Measurements from ENCODE around the gene CROCC.

CROCC gene

DNA sequence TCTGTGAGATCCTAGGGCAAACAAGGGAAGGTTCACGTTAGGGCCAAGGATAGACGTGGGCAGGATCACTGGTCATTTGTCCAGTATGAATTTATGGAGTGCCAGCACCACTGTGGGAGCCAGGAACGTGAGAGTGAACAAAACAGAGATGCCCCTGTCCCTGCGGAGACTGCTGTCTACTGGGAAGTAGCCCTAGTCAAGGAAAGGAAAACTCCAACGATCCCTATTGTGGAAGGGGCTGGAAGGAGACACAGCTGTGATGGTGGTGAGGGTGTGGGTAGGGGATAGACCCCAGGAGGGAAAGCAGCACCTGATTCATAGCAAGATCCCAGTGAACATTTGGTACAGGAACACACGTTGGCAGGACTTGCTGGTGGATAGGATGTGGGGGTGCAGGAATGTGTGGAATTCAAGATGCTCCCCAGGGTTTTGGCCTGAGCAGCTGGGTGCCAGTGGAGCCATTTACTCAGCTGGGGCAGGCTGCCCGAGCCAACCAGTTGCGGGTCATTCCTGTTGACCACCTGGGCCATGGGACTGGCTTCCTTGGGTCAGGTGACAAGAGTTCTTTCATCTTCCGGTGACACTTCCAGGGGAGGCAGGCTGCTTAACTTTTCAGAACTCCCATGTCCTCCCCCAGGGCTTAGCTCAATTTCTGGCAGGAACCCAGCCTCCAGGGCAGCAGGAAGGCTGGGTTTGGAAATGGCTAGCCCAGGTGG lies 91.2 kb downstream of the CROCC start:
- DNase-seq (ENCODE audit: low spot score in 2 of 2) (no peak), ATAC-seq (replicated peaks; ENCODE audit: extremely low read depth, poor library complexity, severe bottlenecking) (no peak)
- no peak overlapping the region for H3K4me3 Mint-ChIP-seq
- H3K27me3 Mint-ChIP-seq = no peaks in the 10 kb centered on the region
- H3K9me3 Mint-ChIP-seq = no peaks in the 10 kb centered on the region
- H3K36me3 Mint-ChIP-seq (ENCODE audit: insufficient read depth) = peaks cover 9% of the 10 kb centered on the region
- peaks cover 16% of the 10 kb centered on the region for H3K4me1 Mint-ChIP-seq
- H3K27ac Mint-ChIP-seq (ENCODE audit: low read depth) = no peak overlapping the region

DNA sequence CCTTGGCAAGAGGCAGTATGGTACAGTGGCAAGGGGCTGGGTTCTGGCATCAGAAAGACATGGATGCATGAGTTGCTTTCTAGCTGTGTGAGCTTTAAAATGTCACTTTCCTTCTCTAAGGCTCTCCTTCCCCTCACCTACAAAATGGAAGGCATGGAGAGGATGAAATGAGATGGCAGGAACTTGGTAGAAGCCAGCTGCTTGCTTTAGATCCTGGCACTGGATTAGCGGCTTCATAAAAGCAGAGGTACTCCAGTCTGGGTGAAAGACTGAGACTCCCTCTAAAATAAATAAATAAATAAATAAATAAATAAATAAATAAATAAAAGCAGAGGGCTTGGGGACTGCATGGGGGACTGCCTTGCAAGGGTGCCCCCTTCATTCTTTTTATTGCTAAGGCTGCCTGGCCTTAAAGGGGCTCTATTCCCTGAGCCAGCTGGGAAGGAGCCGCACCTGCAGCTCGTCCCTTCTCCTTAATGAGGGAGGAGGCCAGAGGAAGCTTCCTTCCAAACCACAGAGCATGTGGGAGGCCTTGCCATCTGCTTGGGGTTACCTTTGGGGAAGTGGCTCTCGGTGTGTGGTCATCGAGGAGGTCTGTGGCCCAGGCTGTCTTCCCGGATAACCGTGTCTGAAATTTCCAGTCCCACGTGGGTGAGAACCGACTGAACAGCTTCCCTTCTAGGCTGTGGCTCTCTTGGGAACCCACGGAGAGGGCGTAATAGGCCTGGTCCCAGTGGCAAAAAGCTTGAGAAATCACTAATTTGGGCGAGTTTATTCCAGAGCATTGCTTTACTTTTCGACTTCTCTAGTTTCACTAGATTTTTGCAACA lies 92.0 kb downstream of the CROCC start:
- Mint-ChIP-seq H3K9me3 (no peaks in the 10 kb centered on the region), H3K36me3 (ENCODE audit: insufficient read depth) (peaks cover 13% of the 10 kb centered on the region), H3K27me3 (no peaks in the 10 kb centered on the region), H3K27ac (ENCODE audit: low read depth) (no peak overlapping the region), H3K4me3 (no peak overlapping the region), H3K4me1 (peaks cover 16% of the 10 kb centered on the region)
- no peak for ATAC-seq (replicated peaks; ENCODE audit: extremely low read depth, poor library complexity, severe bottlenecking)
- DNase-seq (ENCODE audit: low spot score in 2 of 2) = no peak

GRCh38 chr1:17014671-17015567 lies 93.2 kb downstream of the CROCC start:
- ATAC-seq (replicated peaks; ENCODE audit: extremely low read depth, poor library complexity, severe bottlenecking) (no peak), DNase-seq (ENCODE audit: low spot score in 2 of 2) (no peak)
- Mint-ChIP-seq H3K4me1 (peaks cover 24% of the 10 kb centered on the region), H3K27ac (ENCODE audit: low read depth) (no peak overlapping the region), H3K9me3 (no peaks in the 10 kb centered on the region), H3K27me3 (no peaks in the 10 kb centered on the region), H3K4me3 (no peak overlapping the region), H3K36me3 (ENCODE audit: insufficient read depth) (peaks cover 22% of the 10 kb centered on the region)

- ATAC-seq (replicated peaks; ENCODE audit: extremely low read depth, poor library complexity, severe bottlenecking) = no peak
- Mint-ChIP-seq H3K27me3 (no peaks in the 10 kb centered on the region), H3K36me3 (ENCODE audit: insufficient read depth) (peaks cover 32% of the 10 kb centered on the region), H3K9me3 (no peaks in the 10 kb centered on the region), H3K27ac (ENCODE audit: low read depth) (no peak overlapping the region), H3K4me1 (peaks cover 13% of the 10 kb centered on the region), H3K4me3 (no peak overlapping the region)
- DNase-seq (ENCODE audit: low spot score in 2 of 2) = no peak
Measured at GRCh38 chr1:17016317-17016661, 94.6 kb downstream of the CROCC start.

DNA sequence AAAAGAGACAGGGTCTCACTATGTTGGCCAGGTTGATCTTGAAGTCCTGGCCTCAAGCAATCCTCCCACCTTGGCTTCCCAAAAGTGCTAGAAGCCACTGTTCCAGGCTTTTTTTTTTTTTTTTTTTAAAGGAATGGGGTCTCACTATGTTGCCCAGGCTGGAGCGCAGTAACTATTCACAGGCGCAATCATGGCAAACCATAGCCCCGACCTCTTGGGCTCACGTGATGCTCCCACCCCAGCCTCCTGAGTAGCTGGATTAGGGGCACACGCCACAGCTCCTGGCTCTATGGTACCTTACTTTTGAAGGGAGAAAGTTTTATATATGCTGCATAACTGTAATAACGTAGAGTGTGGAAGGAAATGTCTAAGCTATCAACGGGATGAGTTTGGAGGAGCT lies 95.7 kb downstream of the CROCC start:
- Mint-ChIP-seq H3K36me3 (ENCODE audit: insufficient read depth) (peaks cover 38% of the 10 kb centered on the region), H3K27ac (ENCODE audit: low read depth) (no peak overlapping the region), H3K4me3 (no peak overlapping the region), H3K27me3 (no peaks in the 10 kb centered on the region), H3K9me3 (no peaks in the 10 kb centered on the region), H3K4me1 (peaks cover 12% of the 10 kb centered on the region)
- ATAC-seq (replicated peaks; ENCODE audit: extremely low read depth, poor library complexity, severe bottlenecking) (no peak), DNase-seq (ENCODE audit: low spot score in 2 of 2) (no peak)

DNA sequence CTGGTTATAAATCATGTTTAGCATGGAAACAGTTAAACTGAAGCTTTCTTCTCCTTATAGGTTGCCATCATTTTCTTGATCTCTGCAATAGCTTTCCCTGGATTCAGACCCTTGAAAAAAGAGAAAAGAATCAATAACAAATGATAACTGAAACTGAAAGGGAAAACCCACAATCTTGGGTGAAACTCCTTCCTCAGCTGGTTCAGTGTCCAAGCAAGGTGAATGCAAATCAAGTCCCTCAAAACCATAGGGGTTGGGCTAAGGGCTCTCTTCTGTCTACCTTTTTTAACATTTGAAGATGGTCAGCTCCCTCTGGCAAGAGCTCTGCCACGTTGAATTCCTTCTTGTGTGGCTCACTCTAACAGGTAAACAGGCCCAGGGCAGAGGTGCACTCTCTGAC lies 97.1 kb downstream of the CROCC start:
- DNase-seq (ENCODE audit: low spot score in 2 of 2) (no peak), ATAC-seq (replicated peaks; ENCODE audit: extremely low read depth, poor library complexity, severe bottlenecking) (no peak)
- Mint-ChIP-seq H3K4me3 (no peak overlapping the region), H3K27me3 (no peaks in the 10 kb centered on the region), H3K4me1 (peaks cover 8% of the 10 kb centered on the region), H3K36me3 (ENCODE audit: insufficient read depth) (peaks cover 46% of the 10 kb centered on the region), H3K27ac (ENCODE audit: low read depth) (no peak overlapping the region), H3K9me3 (no peaks in the 10 kb centered on the region)

GRCh38 chr1:17020502-17020901 lies 98.8 kb downstream of the CROCC start:
- no peak overlapping the region for H3K4me3 Mint-ChIP-seq
- no peaks in the 10 kb centered on the region for H3K27me3 Mint-ChIP-seq
- peaks cover 54% of the 10 kb centered on the region for H3K36me3 Mint-ChIP-seq (ENCODE audit: insufficient read depth)
- DNase-seq (ENCODE audit: low spot score in 2 of 2) = no peak
- no peak overlapping the region for H3K27ac Mint-ChIP-seq (ENCODE audit: low read depth)
- H3K9me3 Mint-ChIP-seq = no peaks in the 10 kb centered on the region
- peaks cover 8% of the 10 kb centered on the region for H3K4me1 Mint-ChIP-seq
- no peak for ATAC-seq (replicated peaks; ENCODE audit: extremely low read depth, poor library complexity, severe bottlenecking)

- no peaks in the 10 kb centered on the region for H3K27me3 Mint-ChIP-seq
- H3K9me3 Mint-ChIP-seq = no peaks in the 10 kb centered on the region
- H3K4me3 Mint-ChIP-seq = no peak overlapping the region
- H3K4me1 Mint-ChIP-seq = peaks cover 8% of the 10 kb centered on the region
- DNase-seq (ENCODE audit: low spot score in 2 of 2) (no peak), ATAC-seq (replicated peaks; ENCODE audit: extremely low read depth, poor library complexity, severe bottlenecking) (no peak)
- no peak overlapping the region for H3K27ac Mint-ChIP-seq (ENCODE audit: low read depth)
- peaks cover 60% of the 10 kb centered on the region for H3K36me3 Mint-ChIP-seq (ENCODE audit: insufficient read depth)
Measured at GRCh38 chr1:17021896-17022295, 100.2 kb downstream of the CROCC start.
